Suppressor macrophage treated with lipopolysaccharide for 1 hour (primary cell): Measurements from ENCODE around the gene ORM2.
"Not testable (repeated sequence)": the region's sequence is repeated elsewhere in the genome, so short reads cannot be mapped to it uniquely, and the experiment has no call there.

Experiments
- DNase-seq, 3 donors: peaks; one replicate each; pipeline ENCODE4 v3.0.0-alpha.2; 2020 to 2022

ORM2 gene

DNA sequence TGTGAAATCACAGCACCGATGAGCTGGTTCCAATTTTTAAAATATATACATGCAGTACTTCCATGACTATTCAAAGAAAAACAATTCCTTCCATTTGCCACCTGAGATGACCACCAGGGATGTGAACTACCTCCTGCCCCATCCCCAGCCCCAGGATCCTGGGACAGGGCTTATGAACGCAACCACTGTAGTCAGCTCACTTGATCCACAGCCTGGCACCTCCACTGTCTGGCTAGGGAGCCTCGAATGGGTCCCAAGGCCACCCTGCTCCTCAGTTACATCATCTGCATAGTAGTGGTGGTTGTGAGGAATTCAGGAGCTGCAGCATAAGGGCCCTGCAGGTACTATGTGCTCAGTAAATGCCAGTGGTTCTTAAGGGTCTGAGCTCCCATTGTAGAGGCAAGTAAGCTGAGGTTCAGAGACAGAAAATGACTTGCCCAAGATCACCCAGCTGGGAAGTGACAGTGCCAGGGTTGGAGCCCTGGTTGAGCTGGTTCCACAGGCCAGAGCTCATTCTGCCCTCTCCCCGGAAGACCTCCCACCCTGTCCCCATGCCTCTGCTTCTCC is 2.9 kb downstream of the ORM2 start:
- DNase-seq = not testable (repeated sequence)

DNA sequence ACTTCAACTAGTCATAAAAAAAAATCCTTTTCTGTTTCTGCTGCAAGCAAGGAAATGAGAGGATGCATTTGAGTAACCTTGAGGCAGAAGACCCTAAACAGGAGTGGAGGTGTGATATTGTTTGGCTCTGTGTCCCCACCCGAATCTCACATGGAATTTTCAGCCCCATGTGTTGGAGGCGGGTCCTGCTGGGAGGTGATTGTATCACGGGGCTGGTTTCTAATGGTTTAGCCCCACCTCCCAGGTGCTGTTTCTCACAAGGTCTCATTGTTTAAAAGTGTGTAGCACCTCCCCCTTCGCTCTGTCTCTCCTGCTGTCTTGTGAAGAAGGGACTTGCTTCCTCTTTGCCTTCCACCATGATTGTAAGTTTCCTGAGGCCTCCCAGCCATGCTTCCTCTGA is 4.0 kb downstream of the ORM2 start:
- DNase-seq = not testable (repeated sequence)

DNA sequence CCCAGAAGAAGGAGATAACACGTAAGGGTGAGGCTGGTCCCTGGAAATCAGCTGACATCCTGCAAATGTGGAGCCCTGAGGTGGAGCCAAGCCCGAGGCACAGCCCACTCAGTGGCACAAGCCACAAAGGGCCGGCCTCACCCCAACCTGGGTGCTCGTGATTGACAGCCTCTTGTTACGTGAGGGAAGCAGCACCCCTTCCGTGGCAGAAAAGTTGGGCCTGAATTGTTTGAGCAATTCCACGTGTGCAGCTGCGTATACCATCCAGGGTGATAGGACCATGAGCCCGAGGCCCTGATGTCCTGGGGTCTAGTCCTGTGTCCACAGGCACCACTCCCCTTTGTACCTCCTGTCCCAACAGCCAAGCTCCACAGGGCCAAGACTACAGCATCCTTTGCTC is 4.8 kb downstream of the ORM2 start:
- no peak for DNase-seq

- no peak for DNase-seq
These were observed 6.1 kb downstream of the ORM2 start for GRCh38 chr9:114335745-114336144.

- no peak for DNase-seq
These were observed 6.5 kb downstream of the ORM2 start for GRCh38 chr9:114336157-114336556.

DNA sequence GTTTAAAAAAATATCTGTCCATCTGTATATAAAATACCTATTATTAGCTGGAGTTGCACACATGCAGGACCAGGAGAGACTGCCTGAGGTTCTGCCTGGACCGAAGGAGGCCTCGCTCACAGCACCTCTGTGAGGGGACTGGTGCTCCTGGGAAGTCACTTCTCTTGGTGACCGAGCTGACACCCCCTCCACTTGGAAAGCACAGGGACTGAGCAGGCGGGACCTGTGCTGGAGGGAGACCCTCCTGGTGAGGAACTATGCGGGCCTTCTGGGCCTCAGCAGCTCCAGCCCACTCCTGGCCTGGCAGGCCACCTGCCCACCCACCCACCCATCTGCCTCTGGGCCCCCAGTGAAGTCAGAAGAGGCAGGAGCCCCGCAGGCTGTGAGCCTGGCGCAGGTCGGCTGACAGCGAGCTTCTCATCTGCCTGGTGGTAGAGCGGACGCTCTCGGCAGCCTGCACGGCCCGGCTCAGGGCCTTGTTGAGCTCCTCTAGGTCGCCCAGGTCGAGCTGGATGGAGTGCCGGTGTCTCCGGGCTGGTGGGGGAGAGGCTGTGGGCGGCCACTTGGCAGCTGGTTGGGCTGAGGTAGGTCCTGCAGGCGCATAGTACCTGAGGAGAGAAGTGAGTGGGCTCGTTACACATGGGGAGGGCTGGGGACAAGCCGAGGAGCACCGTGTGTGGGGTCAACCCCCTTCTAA is 7.2 kb downstream of the ORM2 start:
- DNase-seq = no peak

GRCh38 chr9:114338187-114338586 is 8.5 kb downstream of the ORM2 start:
- DNase-seq = no peak

DNA sequence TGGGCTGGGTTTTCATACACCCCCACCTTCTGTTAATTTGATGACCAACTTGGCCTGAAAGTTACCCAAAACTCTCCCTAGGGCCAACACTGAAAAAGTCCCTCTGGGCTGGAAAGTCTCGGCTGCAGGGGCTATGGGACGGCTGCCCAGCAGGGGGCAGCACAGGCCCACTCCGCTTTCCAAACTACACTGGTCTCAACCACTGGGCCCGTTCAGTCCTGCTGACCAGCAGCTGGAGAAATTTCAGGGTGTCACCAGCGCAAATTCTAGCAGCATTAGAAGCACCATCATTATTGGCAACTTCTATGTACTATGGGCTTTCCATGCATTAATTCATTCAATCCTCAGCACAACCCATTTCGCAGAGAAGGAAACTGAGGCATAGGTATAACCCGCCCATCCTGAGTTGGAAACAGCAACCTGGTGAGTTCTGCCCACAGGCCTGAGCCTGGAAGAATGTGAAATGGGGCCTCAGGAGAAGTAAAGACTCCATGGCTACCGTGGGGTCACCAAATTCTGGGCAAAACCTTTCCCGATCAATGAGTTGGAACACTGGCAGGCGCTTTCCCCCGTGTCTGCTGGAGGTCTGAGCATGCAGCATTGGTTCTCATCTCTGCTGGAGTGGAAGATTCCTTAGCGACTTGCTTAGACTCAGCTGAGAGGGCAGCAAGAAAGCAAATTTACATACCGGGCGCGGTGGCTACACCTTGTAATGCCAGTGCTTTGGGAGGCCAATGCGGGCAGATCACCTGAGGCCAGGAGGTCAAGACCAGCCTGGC is 9.7 kb downstream of the ORM2 start:
- DNase-seq = peak; percentile 82 to 91 (median 83)

GRCh38 chr9:114341152-114341830 is 11.6 kb downstream of the ORM2 start:
- no peak for DNase-seq

- DNase-seq = no peak
These were observed 12.3 kb downstream of the ORM2 start for GRCh38 chr9:114341991-114342390.

- DNase-seq = no peak
These were observed 13.2 kb downstream of the ORM2 start for GRCh38 chr9:114342755-114343440.

DNA sequence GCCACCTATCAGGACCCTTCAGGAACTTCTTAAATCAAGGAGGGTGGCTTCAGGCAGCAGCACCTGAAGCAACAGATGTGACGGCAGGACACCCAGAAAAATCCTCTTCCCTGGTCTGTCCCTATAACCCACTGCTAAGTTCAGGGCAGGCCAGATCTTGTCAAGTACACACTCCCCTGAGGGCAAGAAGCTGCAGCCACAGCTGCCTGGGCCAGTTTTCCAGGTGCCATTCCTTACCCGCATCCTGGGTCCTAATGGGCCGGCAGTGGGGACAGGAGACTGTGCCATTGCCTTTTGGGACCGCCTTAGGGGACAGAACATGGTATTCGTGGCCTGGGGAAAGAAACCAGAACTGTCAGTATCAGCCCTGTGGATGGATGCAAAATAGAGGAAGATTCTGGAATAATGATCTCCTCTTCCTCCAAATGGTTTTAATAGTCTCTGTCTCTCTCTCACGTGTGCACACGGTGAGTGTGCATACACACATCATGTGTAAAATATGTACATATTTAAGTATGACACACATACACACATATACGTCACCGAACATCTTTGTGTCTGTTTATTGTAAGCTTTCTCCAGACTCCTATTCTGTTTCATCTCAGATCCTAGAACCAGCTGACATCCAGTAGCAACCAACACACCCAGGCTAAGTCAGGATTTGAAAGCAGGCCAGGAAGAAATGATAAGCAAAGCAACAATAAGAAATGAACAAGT is 14.0 kb downstream of the ORM2 start:
- DNase-seq = no peak

DNA sequence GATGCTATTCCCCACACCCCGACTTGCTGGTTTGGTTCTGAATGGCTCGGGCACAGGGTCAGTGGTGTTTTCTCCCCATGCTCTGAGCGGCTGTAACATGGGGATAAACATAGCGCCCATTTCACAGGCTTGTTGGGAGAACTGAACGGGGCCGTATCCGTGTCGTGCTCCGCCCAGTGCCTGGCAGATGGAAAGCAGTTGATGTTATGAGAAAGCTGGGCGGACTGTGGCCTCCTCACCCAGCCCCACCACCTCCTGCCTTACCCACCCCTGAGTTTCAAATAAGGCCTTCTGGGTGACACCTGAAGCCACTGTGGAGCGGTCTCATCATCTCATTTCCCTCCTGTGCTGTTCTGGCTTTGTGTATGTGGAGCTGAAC is 14.5 kb downstream of the ORM2 start:
- DNase-seq = no peak

DNA sequence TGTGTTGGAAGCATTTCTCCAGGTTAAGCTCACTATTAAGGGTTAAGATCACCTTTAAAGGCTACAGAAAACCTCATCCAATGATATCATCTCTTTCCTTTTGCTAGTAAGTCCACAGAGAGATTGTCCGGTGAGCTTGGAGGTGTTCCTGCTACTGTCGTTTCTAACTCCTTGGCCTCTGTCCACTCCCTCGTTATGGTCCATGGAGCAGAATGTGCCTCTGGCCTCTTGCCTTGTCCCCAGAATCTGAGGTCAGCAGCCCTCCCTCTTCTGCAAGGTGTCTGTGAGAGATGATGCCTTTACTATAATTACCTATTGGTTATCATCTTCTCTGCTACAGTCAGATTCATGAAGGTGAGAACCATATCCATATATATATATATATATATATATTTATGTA is 15.0 kb downstream of the ORM2 start:
- DNase-seq = no peak

GRCh38 chr9:114345493-114346065 is 15.9 kb downstream of the ORM2 start:
- DNase-seq = no peak

DNA sequence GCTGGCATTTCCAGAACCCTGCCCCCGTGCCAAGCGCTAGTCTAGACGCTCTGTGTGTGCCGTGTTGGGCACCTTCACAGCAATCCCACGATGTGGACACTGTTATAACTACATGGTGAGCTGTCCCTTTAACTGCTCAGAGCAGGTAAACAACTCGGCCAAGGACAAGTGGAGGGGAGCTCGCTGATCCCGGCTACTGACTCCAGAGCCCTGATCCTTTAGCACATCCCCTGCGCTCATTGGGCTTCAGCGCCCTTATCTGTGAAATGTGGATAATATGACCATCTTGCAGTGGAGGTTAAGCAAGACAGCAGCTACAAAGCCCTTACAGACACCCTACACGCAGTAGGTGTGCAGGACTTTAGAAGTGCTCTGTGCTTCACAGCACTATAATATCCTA is 16.5 kb downstream of the ORM2 start:
- DNase-seq = no peak

GRCh38 chr9:114347675-114348074 is 18.0 kb downstream of the ORM2 start:
- no peak for DNase-seq

GRCh38 chr9:114348261-114348905 is 18.7 kb downstream of the ORM2 start:
- no peak for DNase-seq

DNA sequence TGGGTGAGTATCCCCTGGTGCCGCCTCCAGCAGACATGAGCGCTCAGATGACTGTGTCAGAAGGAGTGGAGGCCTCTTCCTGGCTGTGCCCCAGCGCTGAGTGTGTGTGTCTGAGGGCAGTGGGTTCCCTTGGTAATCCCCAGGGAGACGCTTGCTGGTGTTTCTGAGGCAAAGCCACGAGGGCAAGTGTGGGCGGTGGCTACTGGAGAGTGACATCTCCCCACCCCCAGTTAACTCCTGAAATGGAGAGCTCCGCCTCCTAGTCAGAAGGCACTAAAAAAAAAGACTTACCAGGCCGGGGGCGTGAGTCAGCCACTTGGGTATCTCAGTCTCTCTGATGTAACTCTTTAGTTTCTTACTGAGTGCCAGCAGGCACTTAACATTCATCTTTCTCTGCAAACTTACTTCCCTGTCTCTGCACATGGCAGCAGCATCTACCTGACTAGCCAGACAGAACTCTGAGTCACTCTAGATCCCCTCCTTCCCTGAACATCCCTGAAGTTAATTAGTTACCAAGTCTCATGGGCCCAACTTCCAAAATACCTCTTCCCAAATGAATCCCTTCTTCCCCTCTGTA is 19.3 kb downstream of the ORM2 start:
- peak; percentile 99 to 100 (median 99) for DNase-seq

DNA sequence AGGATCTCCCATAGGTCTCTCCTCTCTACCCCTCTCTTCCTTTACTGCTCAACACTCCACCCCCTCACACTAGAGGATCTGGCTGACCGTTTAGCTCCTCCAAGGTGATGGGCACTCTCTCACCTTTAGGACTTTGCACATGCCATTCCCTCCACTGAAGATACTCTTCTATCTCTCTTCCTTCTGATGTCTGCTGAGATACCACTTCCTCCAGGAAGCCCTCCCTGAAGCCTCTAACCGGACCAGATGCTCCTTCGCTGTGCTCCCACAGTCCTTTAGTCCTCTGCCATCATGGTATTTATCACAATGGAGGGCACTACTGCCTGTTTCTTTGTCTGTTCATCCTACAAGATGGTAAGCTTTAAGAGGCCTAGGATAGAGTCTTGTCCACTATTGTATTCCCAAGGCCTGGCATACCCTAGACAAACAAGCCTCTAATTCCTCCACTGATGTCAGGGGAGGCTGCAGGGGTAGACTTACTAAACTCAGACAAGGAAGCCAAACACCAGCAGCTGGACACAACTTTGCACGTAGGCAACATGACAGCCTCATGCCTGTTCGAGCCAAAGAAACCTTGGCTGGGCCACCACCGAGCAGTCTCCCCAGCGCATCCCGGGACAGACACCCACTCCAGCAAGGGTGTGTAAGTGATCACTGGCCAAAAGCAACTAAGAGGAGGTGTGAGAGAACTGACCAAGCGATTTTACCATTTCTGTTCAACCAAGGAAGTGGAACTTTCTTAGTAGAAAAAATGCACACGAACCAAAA is 20.2 kb downstream of the ORM2 start:
- no peak for DNase-seq
